Inflammatory macrophage treated with lipopolysaccharide for 4 hours (primary cell): ENCODE measurements around the gene ELP2.
"Not testable (repeated sequence)": the region's sequence is repeated elsewhere in the genome, so short reads cannot be mapped to it uniquely, and the experiment has no call there.

Experiments used
- DNase-seq: peaks from one replicate; pipeline ENCODE4 v3.0.0-alpha.2; 2020

The ELP2 gene

GRCh38 chr18:36160959-36161371 lies 31.3 kb downstream of the ELP2 start:
- DNase-seq: no peak

GRCh38 chr18:36162981-36163380 lies 33.3 kb downstream of the ELP2 start:
- no peak for DNase-seq

GRCh38 chr18:36167692-36168218 lies 38.1 kb downstream of the ELP2 start:
- no peak for DNase-seq

GRCh38 chr18:36168296-36168695 lies 38.6 kb downstream of the ELP2 start:
- DNase-seq: not testable (repeated sequence)

GRCh38 chr18:36169938-36170337 lies 40.2 kb downstream of the ELP2 start:
- DNase-seq: no peak

- no peak for DNase-seq
Observed at GRCh38 chr18:36175481-36175880, 45.8 kb downstream of the ELP2 start.

GRCh38 chr18:36176177-36176584 lies 46.5 kb downstream of the ELP2 start:
- no peak for DNase-seq

GRCh38 chr18:36176711-36177110 lies 47.0 kb downstream of the ELP2 start:
- no peak for DNase-seq

GRCh38 chr18:36177913-36178312 lies 48.2 kb downstream of the ELP2 start:
- no peak for DNase-seq

- DNase-seq: peak; percentile 9
Observed at GRCh38 chr18:36179562-36180355, 50.1 kb downstream of the ELP2 start.

- no peak for DNase-seq
Observed at GRCh38 chr18:36181441-36181840, 51.7 kb downstream of the ELP2 start.

- no peak for DNase-seq
Observed at GRCh38 chr18:36181898-36182506, 52.3 kb downstream of the ELP2 start.

GRCh38 chr18:36183033-36183432 lies 53.3 kb downstream of the ELP2 start:
- DNase-seq: no peak

GRCh38 chr18:36183987-36184386 lies 54.3 kb downstream of the ELP2 start:
- no peak for DNase-seq

GRCh38 chr18:36185157-36185556 lies 55.5 kb downstream of the ELP2 start:
- no peak for DNase-seq

GRCh38 chr18:36185901-36186460 lies 56.3 kb downstream of the ELP2 start:
- DNase-seq: no peak

- peak; percentile 19 for DNase-seq
Observed at GRCh38 chr18:36186461-36187192, 56.9 kb downstream of the ELP2 start.

- DNase-seq: peak; percentile 59
Observed at GRCh38 chr18:36187193-36187825, 57.6 kb downstream of the ELP2 start, which contains the start of gene MOCOS. Gene MOCOS, plus strand, starts transcription at chr18:36187497. Its CDS starts 43 bp downstream, at chr18:36187540.

- DNase-seq: no peak
Observed at GRCh38 chr18:36187826-36188721, 58.4 kb downstream of the ELP2 start.

GRCh38 chr18:36188916-36189315 lies 59.2 kb downstream of the ELP2 start:
- DNase-seq: no peak

GRCh38 chr18:36189486-36189885 lies 59.8 kb downstream of the ELP2 start:
- DNase-seq: no peak

GRCh38 chr18:36191286-36191685 lies 61.6 kb downstream of the ELP2 start:
- no peak for DNase-seq
